IMR-90 (cell line): Measurements from ENCODE around the gene VPS13A. TPM values are rescaled to one million over a fixed set of nuclear protein-coding genes. Genes with fewer than 3 reads are reported as not detected.

ENCODE experiments used
- ATAC-seq: fragments of 200-7000 bp; cut with Tn5 transposase; 2 replicates; pipeline ENCODE4 v1.9.1; 2020; ENCODE audit warnings: low read depth, mild to moderate bottlenecking, moderate library complexity
- BruUV-seq: library from RNA; stranded (reverse); fragments of 400-500 nt; replicated peaks from 2 replicates; lab custom pipeline; 2021; lab: Mats Ljungman, UMichigan
- CTCF ChIA-PET: fragments of 300-600 bp; formaldehyde crosslinking; extraction: SDS; loops from one replicate; lab custom pipeline; 2021; ENCODE audit warnings: antibody characterized with exemption; lab: Yijun Ruan, JAX
- POLR2A ChIA-PET: fragments of 300-600 bp; sonication (Branson Sonifier 250); formaldehyde crosslinking; loops from one replicate; lab custom pipeline; 2022; ENCODE audit warnings: antibody characterized with exemption; ENCODE audit not compliant: unreplicated experiment; lab: Charles Lee
- DNase-seq: peaks from one replicate; pipeline ENCODE4 v3.0.0; 2013
- H2AFZ ChIP-seq: replicated peaks from 2 replicates; pipeline ENCODE3; 2013; ENCODE audit warnings: low read length, mild to moderate bottlenecking; ENCODE audit not compliant: poor library complexity
- H2AK5ac ChIP-seq: 2 replicates; pipeline ENCODE4 v1.6.1; 2013; ENCODE audit warnings: low read depth, low read length, inconsistent platforms
- H2AK9ac ChIP-seq: replicated peaks from 2 replicates; pipeline ENCODE3; 2013; ENCODE audit warnings: mild to moderate bottlenecking, low read depth, low read length, moderate library complexity; ENCODE audit not compliant: poor library complexity
- H2BK120ac ChIP-seq: 2 replicates; pipeline ENCODE4 v1.6.1; 2013; ENCODE audit warnings: low read depth, low read length, inconsistent platforms
- H2BK15ac ChIP-seq: 3 replicates; pipeline ENCODE4 v1.6.1; 2013; ENCODE audit warnings: low read depth, low read length, inconsistent platforms
- H2BK20ac ChIP-seq: 2 replicates; pipeline ENCODE4 v1.6.1; 2013; ENCODE audit warnings: low read depth, mild to moderate bottlenecking, inconsistent platforms, low read length, moderate library complexity
- H2BK5ac ChIP-seq: 2 replicates; pipeline ENCODE4 v1.6.1; 2013; ENCODE audit warnings: mild to moderate bottlenecking, low read depth, low read length, inconsistent platforms; ENCODE audit not compliant: poor library complexity, severe bottlenecking
- H3K14ac ChIP-seq: replicated peaks from 2 replicates; pipeline ENCODE4 v1.6.1; 2013; ENCODE audit warnings: low read depth, low read length, inconsistent platforms
- H3K18ac ChIP-seq: 2 replicates; pipeline ENCODE4 v1.6.1; 2013; ENCODE audit warnings: low read depth, low read length, control low read depth
- H3K23ac ChIP-seq: 2 replicates; pipeline ENCODE4 v1.6.1; 2013; ENCODE audit warnings: low read depth, low read length, inconsistent platforms
- H3K27ac ChIP-seq: 2 replicates; pipeline ENCODE4 v1.5.1; 2013; ENCODE audit warnings: mild to moderate bottlenecking, control low read depth, low read length; ENCODE audit not compliant: insufficient read depth
- H3K27me3 ChIP-seq: 2 replicates; pipeline ENCODE4 v1.6.1; 2013; ENCODE audit warnings: low read length; ENCODE audit not compliant: control insufficient read depth, insufficient read depth
- H3K36me3 ChIP-seq: 2 replicates; pipeline ENCODE4 v1.6.1; 2013; ENCODE audit warnings: low read length, mixed read lengths; ENCODE audit not compliant: control insufficient read depth, insufficient read depth
- H3K4ac ChIP-seq: 2 replicates; pipeline ENCODE4 v1.6.1; 2013; ENCODE audit warnings: low read depth, low read length, inconsistent platforms
- H3K4me1 ChIP-seq: 2 replicates; pipeline ENCODE4 v1.6.1; 2013; ENCODE audit warnings: low read length, mixed read lengths; ENCODE audit not compliant: control insufficient read depth, insufficient read depth
- H3K4me2 ChIP-seq: 2 replicates; pipeline ENCODE4 v1.6.1; 2013; ENCODE audit warnings: low read depth, mild to moderate bottlenecking, control low read depth, low read length, moderate library complexity
- H3K4me3 ChIP-seq: 2 replicates; pipeline ENCODE4 v1.5.1; 2013; ENCODE audit warnings: low read depth, mild to moderate bottlenecking, control low read depth, low read length, moderate library complexity; ENCODE audit not compliant: insufficient read depth
- H3K56ac ChIP-seq: 2 replicates; pipeline ENCODE4 v1.6.1; 2013; ENCODE audit warnings: low read length, inconsistent platforms; ENCODE audit not compliant: insufficient read depth; ENCODE audit errors: extremely low read depth
- H3K79me1 ChIP-seq, 2 experiments: 2 replicates each; pipeline ENCODE4 v1.6.1; 2013; ENCODE audit warnings: low read length in 2 of 2, inconsistent platforms in 1 of 2, low read depth in 1 of 2
- H3K9ac ChIP-seq: 2 replicates; pipeline ENCODE4 v1.6.1; 2013; ENCODE audit warnings: low read depth, low read length, control low read depth
- H3K9me1 ChIP-seq: 2 replicates; pipeline ENCODE4 v1.6.1; 2013; ENCODE audit warnings: low read length, inconsistent platforms; ENCODE audit not compliant: insufficient read depth
- H3K9me3 ChIP-seq: 2 replicates; pipeline ENCODE4 v1.6.1; 2013; ENCODE audit warnings: low read length; ENCODE audit not compliant: control insufficient read depth, insufficient read depth
- H4K20me1 ChIP-seq: 2 replicates; pipeline ENCODE4 v1.6.1; 2013; ENCODE audit warnings: low read length, inconsistent platforms; ENCODE audit not compliant: insufficient read depth
- H4K5ac ChIP-seq: 2 replicates; pipeline ENCODE4 v1.6.1; 2013; ENCODE audit warnings: mild to moderate bottlenecking, low read depth, low read length, control low read depth
- H4K8ac ChIP-seq, 2 experiments: 2 replicates each; pipeline ENCODE4 v1.6.1; 2013; ENCODE audit warnings: low read depth in 2 of 2, low read length in 2 of 2, control low read depth in 1 of 2, inconsistent platforms in 1 of 2
- H4K91ac ChIP-seq: 2 replicates; pipeline ENCODE4 v1.6.1; 2013; ENCODE audit warnings: low read depth, low read length, inconsistent platforms; ENCODE audit not compliant: insufficient read depth
- BHLHE40 ChIP-seq: fragments of 150-350 bp; IDR thresholded peaks from 2 replicates; pipeline ENCODE4 v1.6.1; 2016; ENCODE audit warnings: mild to moderate bottlenecking, low read depth, low read length
- MXI1 ChIP-seq: IDR thresholded peaks from 2 replicates; pipeline ENCODE4 v1.6.1; 2012; ENCODE audit warnings: low read depth, mild to moderate bottlenecking, low read length, moderate library complexity, borderline replicate concordance
- WGBS, 2 experiments: methylation state at CpG; one replicate each; pipeline versions ENCODE4 v1.1.5 to v1.1.7; 2013; ENCODE audit warnings: missing lambda C conversion rate in 2 of 2; ENCODE audit not compliant: insufficient read length in 1 of 2; ENCODE audit errors: extremely low coverage in 2 of 2; 5-methylcytosine and 5-hydroxymethylcytosine counted together
- dilution Hi-C: fragments of 300-500 bp; cut with HindIII; formaldehyde crosslinking; loops from one replicate; pipeline ENCODE4 v1.14.3; 2018; ENCODE audit warnings: low sequenced_read_pairs; ENCODE audit not compliant: unreplicated experiment
- in situ Hi-C: fragments of 300-500 bp; cut with MboI; formaldehyde crosslinking; loops from 3 replicates; pipeline ENCODE4 v1.14.3; 2019; ENCODE audit warnings: low sequenced_read_pairs, inconsistent platforms, mixed read lengths
- intact Hi-C: fragments of 100-400 bp; cut with micrococcal nuclease; formaldehyde crosslinking; loops from 2 replicates; pipeline ENCODE4 v1.10.0; 2022
- polyA plus RNA-seq, 3 experiments: library from polyadenylated mRNA; depleted of rRNA; stranded (reverse); fragments of >200 nt; gene quantifications; 2 replicates each; pipeline ENCODE4 v1.2.3, GENCODE V29; 2012; ENCODE audit warnings: low replicate concordance in 1 of 3
- total RNA-seq: library from RNA; depleted of rRNA; stranded (reverse); fragments of >200 nt; gene quantifications from 2 replicates; pipeline ENCODE4 v1.2.3, GENCODE V29; 2012

Gene VPS13A
- total and polyA plus RNA-seq, 2 of the 4 experiments (the other 2 are of a cell fraction) = 10.4 to 26.5 TPM

DNA sequence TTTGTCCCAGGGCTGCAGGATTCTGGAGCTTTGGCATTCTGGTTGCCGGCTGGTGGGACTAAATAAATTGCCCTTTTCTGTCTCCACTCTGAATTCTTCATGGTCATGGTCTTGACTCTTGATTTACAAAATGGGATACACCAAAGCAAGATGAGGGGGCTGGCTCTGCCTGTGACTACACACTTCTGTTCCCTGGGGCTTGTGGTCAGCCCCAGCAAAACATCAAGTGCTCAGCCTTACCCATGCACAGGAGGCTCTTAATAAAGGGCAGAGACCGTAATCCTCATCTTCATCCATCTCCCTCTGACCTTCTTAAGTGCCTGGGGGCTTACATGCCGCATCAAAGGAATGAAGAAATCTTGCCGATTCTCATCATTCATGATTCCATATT is 272.7 kb downstream of the VPS13A start:
- in situ Hi-C loops = no loop called here
- Histone ChIP-seq H3K56ac (no peak overlapping the region), H3K4me2 (no peak overlapping the region), H3K4ac (no peak overlapping the region), H4K91ac (no peak overlapping the region), H3K4me3 (no peak overlapping the region), H3K9ac (no peak overlapping the region), H3K4me1 (no peaks in the 10 kb centered on the region), H4K20me1 (no peaks in the 10 kb centered on the region), H3K27me3 (no peaks in the 10 kb centered on the region; the same call in none of the 2 replicates), H4K5ac (no peak overlapping the region), H2AFZ (no peak overlapping the region), H2BK120ac (no peak overlapping the region), H3K18ac (no peak overlapping the region), H3K79me1 (no peaks in the 10 kb centered on the region), H2BK20ac (no peak overlapping the region), H3K27ac (no peak overlapping the region), H3K23ac (no peak overlapping the region), H3K36me3 (no peaks in the 10 kb centered on the region), H3K9me3 (peaks cover 4% of the 10 kb centered on the region), H3K9me1 (no peaks in the 10 kb centered on the region), H2BK5ac (no peak overlapping the region), H2AK9ac (no peak overlapping the region), H4K8ac (no peak overlapping the region), H2BK15ac (no peak overlapping the region), H3K14ac (no peak overlapping the region), H2AK5ac (no peak overlapping the region)
- dilution Hi-C loops = no loop called here
- intact Hi-C loops = loop anchor here (10.0 kb wide), 1 partner anchor 785 kb away; the partner anchor contains the start of gene CEP78
- TF ChIP-seq BHLHE40 = no peak
- TF ChIP-seq MXI1 = no peak
- WGBS, 2 experiments = no CpG with 5 or more reads among the region's 4 CpGs
- no TSS peak for BruUV-seq
- ChIA-PET CTCF (interaction anchor here (1.7 kb wide), 2 partner anchors 10 to 16 kb away, joined by 4 to 6 read pairs; no protein-coding TSS in a partner anchor), POLR2A (no interaction called here)
- no peak for ATAC-seq
- no peak for DNase-seq
